SU-DHL-6 (cell line): ENCODE measurements around the gene BMP6.

Source experiments
- EZH2phosphoT487 ChIP-seq: fragments of 200-600 bp; sonication (generic), shearing (Covaris generic); conservative IDR thresholded peaks from 2 replicates; pipeline ENCODE4 v1.6.1; 2018; ENCODE audit warnings: mild to moderate bottlenecking, antibody characterized with exemption, low read length, moderate library complexity, mixed read lengths
- TF ChIP-seq, protein P1 (sequence below): fragments of 200-600 bp; sonication (generic); IDR thresholded peaks from one replicate; pipeline ENCODE4 v1.5.1; 2017; ENCODE audit warnings: antibody characterized with exemption, mild to moderate bottlenecking, low read length, moderate library complexity; ENCODE audit not compliant: insufficient read depth, poor library complexity, severe bottlenecking

DNA sequence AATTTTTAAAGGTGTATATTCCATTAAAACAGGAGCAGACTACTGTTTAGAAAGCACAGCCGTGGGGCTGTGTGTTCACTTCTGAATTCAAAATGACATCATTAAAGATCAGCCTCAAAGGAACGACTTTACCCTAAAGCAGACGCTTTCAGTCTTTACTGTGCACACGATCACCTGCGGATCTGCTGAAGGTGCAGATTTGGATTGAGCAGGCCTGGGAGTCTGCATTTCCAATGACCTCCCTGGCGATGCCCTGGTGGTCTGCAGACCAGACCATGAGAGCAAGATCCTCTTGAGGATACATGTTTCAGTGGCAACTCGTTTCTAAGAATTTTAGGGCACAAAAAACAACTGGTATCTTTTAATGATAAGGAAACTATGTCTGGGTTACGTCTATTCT is 157.5 kb downstream of the BMP6 start:
- TF ChIP-seq, protein P1, sequence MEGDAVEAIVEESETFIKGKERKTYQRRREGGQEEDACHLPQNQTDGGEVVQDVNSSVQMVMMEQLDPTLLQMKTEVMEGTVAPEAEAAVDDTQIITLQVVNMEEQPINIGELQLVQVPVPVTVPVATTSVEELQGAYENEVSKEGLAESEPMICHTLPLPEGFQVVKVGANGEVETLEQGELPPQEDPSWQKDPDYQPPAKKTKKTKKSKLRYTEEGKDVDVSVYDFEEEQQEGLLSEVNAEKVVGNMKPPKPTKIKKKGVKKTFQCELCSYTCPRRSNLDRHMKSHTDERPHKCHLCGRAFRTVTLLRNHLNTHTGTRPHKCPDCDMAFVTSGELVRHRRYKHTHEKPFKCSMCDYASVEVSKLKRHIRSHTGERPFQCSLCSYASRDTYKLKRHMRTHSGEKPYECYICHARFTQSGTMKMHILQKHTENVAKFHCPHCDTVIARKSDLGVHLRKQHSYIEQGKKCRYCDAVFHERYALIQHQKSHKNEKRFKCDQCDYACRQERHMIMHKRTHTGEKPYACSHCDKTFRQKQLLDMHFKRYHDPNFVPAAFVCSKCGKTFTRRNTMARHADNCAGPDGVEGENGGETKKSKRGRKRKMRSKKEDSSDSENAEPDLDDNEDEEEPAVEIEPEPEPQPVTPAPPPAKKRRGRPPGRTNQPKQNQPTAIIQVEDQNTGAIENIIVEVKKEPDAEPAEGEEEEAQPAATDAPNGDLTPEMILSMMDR: no peak
- no peak for TF ChIP-seq EZH2phosphoT487
